ENCODE measurements around the gene FADS2. TPM values are rescaled to one million over a fixed set of nuclear protein-coding genes. Genes with fewer than 3 reads are reported as not detected.
A peak's percentile ranks its signal among the peaks of the same experiment; 100 is the strongest.

Gene FADS2
- total and polyA plus RNA-seq, 9 of the 15 experiments (the other 6 are each of a cell fraction or from before 2014, with no cell fraction given) = 2.9 to 42.8 (median 16.2) TPM

DNA sequence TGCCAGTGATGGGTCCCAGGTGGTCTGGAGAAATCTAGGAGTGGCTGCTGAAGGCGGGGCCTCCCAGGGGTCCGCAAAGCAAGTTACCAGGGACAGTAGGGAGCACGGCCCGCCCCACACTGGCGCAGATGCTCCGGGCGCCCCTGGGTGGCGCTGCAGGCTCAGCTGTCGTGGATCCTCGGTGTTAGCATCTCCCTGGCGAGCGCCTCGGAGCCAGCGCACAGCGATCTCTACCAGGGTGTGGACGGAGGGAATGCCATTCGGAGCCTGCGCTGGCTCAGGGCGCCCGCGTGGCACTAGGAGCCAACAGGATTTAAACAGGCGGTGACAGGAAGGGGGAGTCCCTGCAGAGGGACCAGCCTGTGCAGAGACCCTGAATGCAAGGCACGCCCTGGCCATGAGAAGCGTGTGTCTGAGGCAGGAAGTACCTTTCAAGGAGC lies 43.1 kb downstream of the FADS2 start (continued):
- TF ChIP-seq, protein P1, sequence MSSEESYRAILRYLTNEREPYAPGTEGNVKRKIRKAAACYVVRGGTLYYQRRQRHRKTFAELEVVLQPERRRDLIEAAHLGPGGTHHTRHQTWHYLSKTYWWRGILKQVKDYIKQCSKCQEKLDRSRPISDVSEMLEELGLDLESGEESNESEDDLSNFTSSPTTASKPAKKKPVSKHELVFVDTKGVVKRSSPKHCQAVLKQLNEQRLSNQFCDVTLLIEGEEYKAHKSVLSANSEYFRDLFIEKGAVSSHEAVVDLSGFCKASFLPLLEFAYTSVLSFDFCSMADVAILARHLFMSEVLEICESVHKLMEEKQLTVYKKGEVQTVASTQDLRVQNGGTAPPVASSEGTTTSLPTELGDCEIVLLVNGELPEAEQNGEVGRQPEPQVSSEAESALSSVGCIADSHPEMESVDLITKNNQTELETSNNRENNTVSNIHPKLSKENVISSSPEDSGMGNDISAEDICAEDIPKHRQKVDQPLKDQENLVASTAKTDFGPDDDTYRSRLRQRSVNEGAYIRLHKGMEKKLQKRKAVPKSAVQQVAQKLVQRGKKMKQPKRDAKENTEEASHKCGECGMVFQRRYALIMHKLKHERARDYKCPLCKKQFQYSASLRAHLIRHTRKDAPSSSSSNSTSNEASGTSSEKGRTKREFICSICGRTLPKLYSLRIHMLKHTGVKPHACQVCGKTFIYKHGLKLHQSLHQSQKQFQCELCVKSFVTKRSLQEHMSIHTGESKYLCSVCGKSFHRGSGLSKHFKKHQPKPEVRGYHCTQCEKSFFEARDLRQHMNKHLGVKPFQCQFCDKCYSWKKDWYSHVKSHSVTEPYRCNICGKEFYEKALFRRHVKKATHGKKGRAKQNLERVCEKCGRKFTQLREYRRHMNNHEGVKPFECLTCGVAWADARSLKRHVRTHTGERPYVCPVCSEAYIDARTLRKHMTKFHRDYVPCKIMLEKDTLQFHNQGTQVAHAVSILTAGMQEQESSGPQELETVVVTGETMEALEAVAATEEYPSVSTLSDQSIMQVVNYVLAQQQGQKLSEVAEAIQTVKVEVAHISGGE (CRISPR knock-in tag; IDR thresholded peaks at IDR 0.05) = no peak
- TF ChIP-seq ARID2 (IDR thresholded peaks at IDR 0.05) = 0 out of 2 replicates have a peak, but pooled peaks have one; percentile 42
- TF ChIP-seq SUPT5H (IDR thresholded peaks at IDR 0.05) = no peak
- peak; percentile 17; the same call in 1 of the 2 replicates for TF ChIP-seq ARID1B (IDR thresholded peaks at IDR 0.05)
- no peak for TF ChIP-seq CCAR2 (IDR thresholded peaks at IDR 0.05; ENCODE audit: low read depth, low read length)
- TF ChIP-seq NR1H2 (CRISPR knock-in tag; IDR thresholded peaks at IDR 0.05) = 0 out of 2 replicates have a peak, but pooled peaks have one; percentile 79
- no peak for TF ChIP-seq HSF4 (CRISPR knock-in tag; IDR thresholded peaks at IDR 0.05; ENCODE audit: borderline replicate concordance)
- TF ChIP-seq, protein P2, sequence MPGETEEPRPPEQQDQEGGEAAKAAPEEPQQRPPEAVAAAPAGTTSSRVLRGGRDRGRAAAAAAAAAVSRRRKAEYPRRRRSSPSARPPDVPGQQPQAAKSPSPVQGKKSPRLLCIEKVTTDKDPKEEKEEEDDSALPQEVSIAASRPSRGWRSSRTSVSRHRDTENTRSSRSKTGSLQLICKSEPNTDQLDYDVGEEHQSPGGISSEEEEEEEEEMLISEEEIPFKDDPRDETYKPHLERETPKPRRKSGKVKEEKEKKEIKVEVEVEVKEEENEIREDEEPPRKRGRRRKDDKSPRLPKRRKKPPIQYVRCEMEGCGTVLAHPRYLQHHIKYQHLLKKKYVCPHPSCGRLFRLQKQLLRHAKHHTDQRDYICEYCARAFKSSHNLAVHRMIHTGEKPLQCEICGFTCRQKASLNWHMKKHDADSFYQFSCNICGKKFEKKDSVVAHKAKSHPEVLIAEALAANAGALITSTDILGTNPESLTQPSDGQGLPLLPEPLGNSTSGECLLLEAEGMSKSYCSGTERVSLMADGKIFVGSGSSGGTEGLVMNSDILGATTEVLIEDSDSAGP (CRISPR knock-in tag; IDR thresholded peaks at IDR 0.05) = 0 out of 2 replicates have a peak, but pooled peaks have one; percentile 30
- TF ChIP-seq RBM39 (optimal IDR thresholded peaks at IDR 0.05; ENCODE audit: low read depth, low read length) = no peak
- TF ChIP-seq, protein P3, sequence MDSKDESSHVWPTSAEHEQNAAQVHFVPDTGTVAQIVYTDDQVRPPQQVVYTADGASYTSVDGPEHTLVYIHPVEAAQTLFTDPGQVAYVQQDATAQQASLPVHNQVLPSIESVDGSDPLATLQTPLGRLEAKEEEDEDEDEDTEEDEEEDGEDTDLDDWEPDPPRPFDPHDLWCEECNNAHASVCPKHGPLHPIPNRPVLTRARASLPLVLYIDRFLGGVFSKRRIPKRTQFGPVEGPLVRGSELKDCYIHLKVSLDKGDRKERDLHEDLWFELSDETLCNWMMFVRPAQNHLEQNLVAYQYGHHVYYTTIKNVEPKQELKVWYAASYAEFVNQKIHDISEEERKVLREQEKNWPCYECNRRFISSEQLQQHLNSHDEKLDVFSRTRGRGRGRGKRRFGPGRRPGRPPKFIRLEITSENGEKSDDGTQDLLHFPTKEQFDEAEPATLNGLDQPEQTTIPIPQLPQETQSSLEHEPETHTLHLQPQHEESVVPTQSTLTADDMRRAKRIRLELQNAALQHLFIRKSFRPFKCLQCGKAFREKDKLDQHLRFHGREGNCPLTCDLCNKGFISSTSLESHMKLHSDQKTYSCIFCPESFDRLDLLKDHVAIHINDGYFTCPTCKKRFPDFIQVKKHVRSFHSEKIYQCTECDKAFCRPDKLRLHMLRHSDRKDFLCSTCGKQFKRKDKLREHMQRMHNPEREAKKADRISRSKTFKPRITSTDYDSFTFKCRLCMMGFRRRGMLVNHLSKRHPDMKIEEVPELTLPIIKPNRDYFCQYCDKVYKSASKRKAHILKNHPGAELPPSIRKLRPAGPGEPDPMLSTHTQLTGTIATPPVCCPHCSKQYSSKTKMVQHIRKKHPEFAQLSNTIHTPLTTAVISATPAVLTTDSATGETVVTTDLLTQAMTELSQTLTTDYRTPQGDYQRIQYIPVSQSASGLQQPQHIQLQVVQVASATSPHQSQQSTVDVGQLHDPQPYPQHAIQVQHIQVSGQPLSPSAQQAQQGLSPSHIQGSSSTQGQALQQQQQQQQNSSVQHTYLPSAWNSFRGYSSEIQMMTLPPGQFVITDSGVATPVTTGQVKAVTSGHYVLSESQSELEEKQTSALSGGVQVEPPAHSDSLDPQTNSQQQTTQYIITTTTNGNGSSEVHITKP (IDR thresholded peaks at IDR 0.05; ENCODE audit: partially characterized antibody) = peak; percentile 33
- TF ChIP-seq, protein P4, sequence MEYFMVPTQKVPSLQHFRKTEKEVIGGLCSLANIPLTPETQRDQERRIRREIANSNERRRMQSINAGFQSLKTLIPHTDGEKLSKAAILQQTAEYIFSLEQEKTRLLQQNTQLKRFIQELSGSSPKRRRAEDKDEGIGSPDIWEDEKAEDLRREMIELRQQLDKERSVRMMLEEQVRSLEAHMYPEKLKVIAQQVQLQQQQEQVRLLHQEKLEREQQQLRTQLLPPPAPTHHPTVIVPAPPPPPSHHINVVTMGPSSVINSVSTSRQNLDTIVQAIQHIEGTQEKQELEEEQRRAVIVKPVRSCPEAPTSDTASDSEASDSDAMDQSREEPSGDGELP (CRISPR knock-in tag; IDR thresholded peaks at IDR 0.05; ENCODE audit: borderline replicate concordance) = peak; percentile 92
- TF ChIP-seq ZBTB17 (CRISPR knock-in tag; IDR thresholded peaks at IDR 0.05) = no peak; the same call in 1 of the 2 replicates
- no peak; the same call in 1 of the 2 replicates for TF ChIP-seq CXXC5 (CRISPR knock-in tag; IDR thresholded peaks at IDR 0.05)
- no peak for TF ChIP-seq ILK (tag; IDR thresholded peaks at IDR 0.05; ENCODE audit: borderline replicate concordance, low read depth)
- TF ChIP-seq ATF7 (IDR thresholded peaks at IDR 0.05) = peak; percentile 50; the same call in 1 of the 2 replicates
- no peak for TF ChIP-seq ZNF696 (CRISPR knock-in tag; conservative IDR thresholded peaks at IDR 0.05)
